C4-2B (cell line): ENCODE results near the gene EXOC6.

Experiments
- ZFX ChIP-seq: fragments of 450-650 bp; IDR thresholded peaks from 2 replicates; pipeline ENCODE4 v1.6.1; 2017
- TF ChIP-seq, protein P1 (sequence below): fragments of 450-650 bp; conservative IDR thresholded peaks from 2 replicates; pipeline ENCODE4 v1.5.1; 2017; ENCODE audit warnings: mild to moderate bottlenecking

DNA sequence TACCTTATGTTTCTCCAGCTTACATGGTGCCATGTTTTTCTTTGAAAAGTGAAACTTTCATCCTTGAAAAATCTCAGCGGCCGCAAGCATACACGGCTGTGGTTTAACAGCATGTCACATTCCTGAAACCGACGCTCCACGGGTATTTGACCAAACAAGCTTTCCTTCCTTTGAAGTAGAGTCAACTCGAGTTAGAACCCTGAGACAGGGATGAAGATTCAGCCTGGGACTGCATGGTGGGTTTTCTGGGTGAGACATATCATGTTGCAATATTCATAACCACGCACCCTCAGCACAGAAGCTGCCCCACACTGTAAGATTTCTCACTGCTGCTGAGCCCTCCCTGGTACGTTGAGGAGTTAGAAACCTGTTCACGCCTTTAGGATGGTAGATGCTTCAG is 233.5 kb downstream of the EXOC6 start:
- TF ChIP-seq, protein P1, sequence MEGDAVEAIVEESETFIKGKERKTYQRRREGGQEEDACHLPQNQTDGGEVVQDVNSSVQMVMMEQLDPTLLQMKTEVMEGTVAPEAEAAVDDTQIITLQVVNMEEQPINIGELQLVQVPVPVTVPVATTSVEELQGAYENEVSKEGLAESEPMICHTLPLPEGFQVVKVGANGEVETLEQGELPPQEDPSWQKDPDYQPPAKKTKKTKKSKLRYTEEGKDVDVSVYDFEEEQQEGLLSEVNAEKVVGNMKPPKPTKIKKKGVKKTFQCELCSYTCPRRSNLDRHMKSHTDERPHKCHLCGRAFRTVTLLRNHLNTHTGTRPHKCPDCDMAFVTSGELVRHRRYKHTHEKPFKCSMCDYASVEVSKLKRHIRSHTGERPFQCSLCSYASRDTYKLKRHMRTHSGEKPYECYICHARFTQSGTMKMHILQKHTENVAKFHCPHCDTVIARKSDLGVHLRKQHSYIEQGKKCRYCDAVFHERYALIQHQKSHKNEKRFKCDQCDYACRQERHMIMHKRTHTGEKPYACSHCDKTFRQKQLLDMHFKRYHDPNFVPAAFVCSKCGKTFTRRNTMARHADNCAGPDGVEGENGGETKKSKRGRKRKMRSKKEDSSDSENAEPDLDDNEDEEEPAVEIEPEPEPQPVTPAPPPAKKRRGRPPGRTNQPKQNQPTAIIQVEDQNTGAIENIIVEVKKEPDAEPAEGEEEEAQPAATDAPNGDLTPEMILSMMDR, result no peak
- no peak for TF ChIP-seq ZFX
